Measurements from ENCODE around the gene FGR.

GRCh38 chr1:27596261-27596660, 38.7 kb downstream of the FGR start:
- TF ChIP-seq, protein P1, sequence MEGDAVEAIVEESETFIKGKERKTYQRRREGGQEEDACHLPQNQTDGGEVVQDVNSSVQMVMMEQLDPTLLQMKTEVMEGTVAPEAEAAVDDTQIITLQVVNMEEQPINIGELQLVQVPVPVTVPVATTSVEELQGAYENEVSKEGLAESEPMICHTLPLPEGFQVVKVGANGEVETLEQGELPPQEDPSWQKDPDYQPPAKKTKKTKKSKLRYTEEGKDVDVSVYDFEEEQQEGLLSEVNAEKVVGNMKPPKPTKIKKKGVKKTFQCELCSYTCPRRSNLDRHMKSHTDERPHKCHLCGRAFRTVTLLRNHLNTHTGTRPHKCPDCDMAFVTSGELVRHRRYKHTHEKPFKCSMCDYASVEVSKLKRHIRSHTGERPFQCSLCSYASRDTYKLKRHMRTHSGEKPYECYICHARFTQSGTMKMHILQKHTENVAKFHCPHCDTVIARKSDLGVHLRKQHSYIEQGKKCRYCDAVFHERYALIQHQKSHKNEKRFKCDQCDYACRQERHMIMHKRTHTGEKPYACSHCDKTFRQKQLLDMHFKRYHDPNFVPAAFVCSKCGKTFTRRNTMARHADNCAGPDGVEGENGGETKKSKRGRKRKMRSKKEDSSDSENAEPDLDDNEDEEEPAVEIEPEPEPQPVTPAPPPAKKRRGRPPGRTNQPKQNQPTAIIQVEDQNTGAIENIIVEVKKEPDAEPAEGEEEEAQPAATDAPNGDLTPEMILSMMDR (IDR thresholded peaks at IDR 0.05): no peak
- TF ChIP-seq POLR2A (IDR thresholded peaks at IDR 0.05): peak in 1 of 2 donors; percentile 21

Data from adrenal gland (tissue), 5 donors.